ENCODE measurements around the gene PSKH1.

The PSKH1 gene

DNA sequence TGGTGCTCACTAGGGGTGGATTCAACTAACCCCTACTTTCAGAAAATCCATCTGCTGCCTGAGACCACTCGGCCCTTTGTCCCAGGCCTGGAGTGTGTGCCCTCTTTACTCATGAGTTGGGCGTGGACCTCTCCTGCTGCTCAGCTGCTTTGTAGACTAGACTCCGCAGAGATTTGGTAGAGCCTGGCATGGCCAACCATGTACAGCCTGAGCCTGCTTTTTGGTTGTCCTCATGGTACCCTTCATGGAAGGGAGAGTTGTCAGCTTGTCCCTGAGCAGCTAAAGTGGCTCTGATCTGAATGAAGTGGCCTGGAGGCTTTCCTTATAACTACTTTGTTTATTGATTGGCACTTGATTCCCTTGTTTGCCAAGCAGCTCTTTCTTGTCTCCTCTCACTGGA lies 18.7 kb upstream of the PSKH1 start:
- H3K4me3 ChIP-seq (ENCODE audit: low read depth, low read length), result peak overlapping the region; percentile 95
- TF ChIP-seq, protein P1, sequence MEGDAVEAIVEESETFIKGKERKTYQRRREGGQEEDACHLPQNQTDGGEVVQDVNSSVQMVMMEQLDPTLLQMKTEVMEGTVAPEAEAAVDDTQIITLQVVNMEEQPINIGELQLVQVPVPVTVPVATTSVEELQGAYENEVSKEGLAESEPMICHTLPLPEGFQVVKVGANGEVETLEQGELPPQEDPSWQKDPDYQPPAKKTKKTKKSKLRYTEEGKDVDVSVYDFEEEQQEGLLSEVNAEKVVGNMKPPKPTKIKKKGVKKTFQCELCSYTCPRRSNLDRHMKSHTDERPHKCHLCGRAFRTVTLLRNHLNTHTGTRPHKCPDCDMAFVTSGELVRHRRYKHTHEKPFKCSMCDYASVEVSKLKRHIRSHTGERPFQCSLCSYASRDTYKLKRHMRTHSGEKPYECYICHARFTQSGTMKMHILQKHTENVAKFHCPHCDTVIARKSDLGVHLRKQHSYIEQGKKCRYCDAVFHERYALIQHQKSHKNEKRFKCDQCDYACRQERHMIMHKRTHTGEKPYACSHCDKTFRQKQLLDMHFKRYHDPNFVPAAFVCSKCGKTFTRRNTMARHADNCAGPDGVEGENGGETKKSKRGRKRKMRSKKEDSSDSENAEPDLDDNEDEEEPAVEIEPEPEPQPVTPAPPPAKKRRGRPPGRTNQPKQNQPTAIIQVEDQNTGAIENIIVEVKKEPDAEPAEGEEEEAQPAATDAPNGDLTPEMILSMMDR (IDR thresholded peaks at IDR 0.05; ENCODE audit: insufficient read depth, low read depth, low read length, missing control alignments), result no peak

DNA sequence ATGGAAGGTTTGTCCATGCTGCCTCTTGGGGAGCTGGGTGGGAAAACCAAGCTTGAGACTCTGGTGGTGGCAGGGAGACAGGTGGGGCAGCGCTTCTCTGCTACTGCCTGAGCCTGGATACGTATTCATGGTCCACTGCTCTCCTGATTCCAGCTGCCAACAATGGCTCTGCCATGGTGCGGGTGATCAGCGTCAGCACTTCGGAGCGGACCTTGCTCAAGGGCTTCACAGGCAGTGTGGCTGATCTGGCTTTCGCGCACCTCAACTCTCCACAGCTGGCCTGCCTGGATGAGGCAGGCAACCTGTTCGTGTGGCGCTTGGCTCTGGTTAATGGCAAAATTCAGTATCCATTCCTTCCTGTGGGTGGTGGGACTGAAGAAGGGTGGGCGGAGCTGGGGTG lies 16.0 kb upstream of the PSKH1 start:
- TF ChIP-seq, protein P1 (IDR thresholded peaks at IDR 0.05; ENCODE audit: insufficient read depth, low read depth, low read length, missing control alignments), result no peak
- no peak for DNase-seq (ENCODE audit: low read depth)
- no peak overlapping the region for H3K4me3 ChIP-seq (ENCODE audit: low read depth, low read length)

More for the DNA sequence above, 18.7 kb upstream of the PSKH1 start:
- no peak for DNase-seq (ENCODE audit: low read depth)

DNA sequence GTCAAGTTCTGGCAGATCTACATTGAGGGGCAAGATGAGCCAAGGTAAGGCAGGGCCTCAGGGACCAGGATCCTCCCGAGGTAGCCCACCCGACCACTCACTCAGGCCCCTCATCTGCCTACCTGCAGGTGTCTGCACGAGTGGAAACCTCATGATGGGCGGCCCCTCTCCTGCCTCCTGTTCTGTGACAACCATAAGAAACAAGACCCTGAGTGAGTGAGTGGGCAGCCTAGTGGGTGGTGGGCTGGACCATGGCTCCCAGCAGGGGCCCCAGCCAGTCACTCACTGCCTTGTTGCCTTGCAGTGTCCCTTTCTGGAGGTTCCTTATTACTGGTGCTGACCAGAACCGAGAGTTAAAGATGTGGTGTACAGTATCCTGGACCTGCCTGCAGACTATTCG lies 14.8 kb upstream of the PSKH1 start:
- TF ChIP-seq, protein P1 (IDR thresholded peaks at IDR 0.05; ENCODE audit: insufficient read depth, low read depth, low read length, missing control alignments), result no peak
- no peak overlapping the region for H3K4me3 ChIP-seq (ENCODE audit: low read depth, low read length)
- DNase-seq (ENCODE audit: low read depth), result no peak

DNA sequence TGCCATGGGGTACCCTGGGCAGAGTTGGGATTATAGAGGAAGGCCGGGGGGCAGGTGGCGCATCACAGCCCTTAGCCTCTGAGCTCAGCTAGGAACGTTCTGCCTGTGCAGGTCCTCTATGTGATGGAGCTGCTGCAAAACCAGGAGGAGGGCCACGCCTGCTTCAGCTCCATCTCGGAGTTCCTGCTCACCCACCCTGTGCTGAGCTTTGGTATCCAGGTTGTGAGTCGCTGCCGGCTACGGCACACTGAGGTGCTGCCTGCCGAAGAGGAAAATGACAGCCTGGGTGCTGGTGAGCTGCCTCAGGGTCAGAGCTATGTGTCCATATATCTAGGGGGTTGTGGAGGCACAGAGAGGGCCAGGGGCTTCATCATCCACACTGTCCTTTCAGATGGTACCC lies 14.2 kb upstream of the PSKH1 start:
- TF ChIP-seq, protein P1 (IDR thresholded peaks at IDR 0.05; ENCODE audit: insufficient read depth, low read depth, low read length, missing control alignments), result no peak
- H3K4me3 ChIP-seq (ENCODE audit: low read depth, low read length), result no peak overlapping the region
- DNase-seq (ENCODE audit: low read depth), result no peak

DNA sequence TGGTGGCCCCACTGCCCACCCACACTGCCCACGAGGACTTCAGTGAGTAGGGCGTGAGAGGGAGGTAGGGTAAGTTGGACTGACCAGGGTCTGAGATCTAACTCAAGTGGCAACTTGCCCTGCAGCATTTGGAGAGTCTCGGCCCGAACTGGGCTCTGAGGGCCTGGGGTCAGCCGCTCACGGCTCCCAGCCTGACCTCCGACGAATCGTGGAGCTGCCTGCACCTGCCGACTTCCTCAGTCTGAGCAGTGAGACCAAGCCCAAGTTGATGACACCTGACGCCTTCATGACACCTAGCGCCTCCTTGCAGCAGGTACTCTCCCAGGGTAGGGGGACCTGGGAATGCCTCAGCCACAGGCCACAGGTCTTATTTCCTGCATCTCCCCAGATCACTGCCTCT lies 13.6 kb upstream of the PSKH1 start:
- TF ChIP-seq, protein P1 (IDR thresholded peaks at IDR 0.05; ENCODE audit: insufficient read depth, low read depth, low read length, missing control alignments), result no peak

DNA sequence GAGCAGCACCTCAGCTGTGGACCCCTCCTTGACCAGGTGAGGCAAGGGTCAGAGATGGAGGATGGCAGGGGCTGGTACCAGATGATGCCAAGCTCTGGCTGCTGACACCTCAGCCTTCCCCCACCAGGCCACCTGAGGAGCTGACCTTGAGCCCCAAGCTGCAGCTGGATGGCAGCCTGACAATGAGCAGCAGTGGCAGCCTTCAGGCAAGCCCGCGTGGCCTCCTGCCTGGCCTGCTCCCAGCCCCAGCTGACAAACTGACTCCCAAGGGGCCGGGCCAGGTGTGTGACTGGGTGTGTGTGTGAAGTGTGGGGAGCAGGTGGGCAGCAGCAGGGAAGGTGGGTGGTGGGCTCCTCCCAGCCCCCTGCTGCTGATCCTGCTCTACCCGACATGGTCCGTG lies 13.1 kb upstream of the PSKH1 start:
- DNase-seq (ENCODE audit: low read depth), result no peak
- H3K4me3 ChIP-seq (ENCODE audit: low read depth, low read length), result no peak overlapping the region
- TF ChIP-seq, protein P1 (IDR thresholded peaks at IDR 0.05; ENCODE audit: insufficient read depth, low read depth, low read length, missing control alignments), result no peak

More for the DNA sequence above, 13.6 kb upstream of the PSKH1 start:
- DNase-seq (ENCODE audit: low read depth), result no peak
- H3K4me3 ChIP-seq (ENCODE audit: low read depth, low read length), result no peak overlapping the region

DNA sequence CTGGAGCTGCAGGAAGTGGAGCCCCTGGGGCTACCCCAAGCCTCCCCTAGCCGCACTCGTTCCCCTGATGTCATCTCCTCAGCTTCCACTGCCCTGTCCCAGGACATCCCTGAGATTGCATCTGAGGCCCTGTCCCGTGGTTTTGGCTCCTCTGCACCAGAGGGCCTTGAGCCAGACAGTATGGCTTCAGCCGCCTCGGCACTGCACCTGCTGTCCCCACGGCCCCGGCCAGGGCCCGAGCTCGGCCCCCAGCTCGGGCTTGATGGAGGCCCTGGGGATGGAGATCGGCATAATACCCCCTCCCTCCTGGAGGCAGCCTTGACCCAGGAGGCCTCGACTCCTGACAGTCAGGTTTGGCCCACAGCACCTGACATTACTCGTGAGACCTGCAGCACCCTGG lies 12.5 kb upstream of the PSKH1 start:
- H3K4me3 ChIP-seq (ENCODE audit: low read depth, low read length), result no peak overlapping the region
- DNase-seq (ENCODE audit: low read depth), result no peak
- TF ChIP-seq, protein P1 (IDR thresholded peaks at IDR 0.05; ENCODE audit: insufficient read depth, low read depth, low read length, missing control alignments), result no peak
